Ovary (tissue), 9 donors: Measurements from ENCODE around the gene NAV2. TPM values are rescaled to one million over a fixed set of nuclear protein-coding genes. Genes with fewer than 3 reads are reported as not detected.

Experiments used
- DNase-seq, 5 donors: peaks; one replicate each; pipeline ENCODE4 v3.0.0-alpha.2; 2019 to 2020
- H3K27ac ChIP-seq, 2 donors: fragments of 200-600 bp; one replicate each; pipeline versions ENCODE4 v1.5.1 to v1.8.0; 2019 to 2022
- H3K27me3 ChIP-seq: fragments of 200-600 bp; one replicate; pipeline ENCODE4 v1.8.0; 2022
- H3K36me3 ChIP-seq: fragments of 200-600 bp; sonication (generic); one replicate; pipeline ENCODE4 v1.5.1; 2019
- H3K4me1 ChIP-seq: one replicate; pipeline ENCODE4 v1.8.1; 2013; ENCODE audit warnings: mild to moderate bottlenecking, moderate library complexity; ENCODE audit not compliant: insufficient read depth
- H3K4me3 ChIP-seq: fragments of 200-600 bp; sonication (generic); one replicate; pipeline ENCODE4 v1.5.1; 2017
- H3K9me3 ChIP-seq, 2 donors: fragments of 200-600 bp in 1 of 2; sonication (generic) in 1 of 2; one replicate each; pipeline versions ENCODE4 v1.5.1 to v1.8.1; 2013 to 2019; ENCODE audit warnings: mild to moderate bottlenecking in 1 of 2, moderate library complexity in 1 of 2
- EP300 ChIP-seq: sonication (generic); formaldehyde crosslinking; IDR thresholded peaks from one replicate; pipeline ENCODE4 v1.6.1; 2017; ENCODE audit warnings: antibody characterized with exemption
- POLR2A ChIP-seq: fragments of 450-650 bp; IDR thresholded peaks from one replicate; pipeline ENCODE4 v1.6.1; 2017; ENCODE audit warnings: antibody characterized with exemption, mild to moderate bottlenecking, moderate library complexity
- WGBS, 3 donors: extraction: QIAGEN DNeasy Blood & Tissue Kit in 1 of 3; methylation state at CpG; one replicate each; pipeline versions ENCODE4 v1.1.5 to v1.1.7; 2013 to 2017; 5-methylcytosine and 5-hydroxymethylcytosine counted together
- intact Hi-C, 4 donors: fragments of 100-400 bp; cut with DNase I; formaldehyde crosslinking; loops; one replicate each; pipeline versions ENCODE4 v1.11.0 to v1.15.1; 2022 to 2023
- polyA plus RNA-seq, 2 donors: library from polyadenylated mRNA; stranded (reverse); fragments of 200-250 nt in 1 of 2; fragments of 350-450 nt in 1 of 2; fragmentation: Illumina TruSeq in 1 of 2; extraction: RNeasy Lipid Tissue Mini Kit (QIAGEN cat#74804) in 1 of 2; gene quantifications; one replicate each; pipeline ENCODE4 v1.2.3, GENCODE V29; 2013 to 2014
- total RNA-seq, 7 donors: library from RNA; depleted of rRNA in 2 of 7; stranded (reverse); fragments of >200 nt in 2 of 7; fragmentation: NEBNext Ultra II Directional in 3 of 7; extraction: Animal tissue kit (Norgen Biotek cat#: 25700) in 3 of 7; gene quantifications; one replicate each; pipeline versions ENCODE4 v1.1.0 to v1.2.4, GENCODE V29; 2016 to 2023
- TF ChIP-seq, protein P1 (sequence below), 3 donors: fragments of 450-650 bp in 2 of 3; fragments of 200-600 bp in 1 of 3; IDR thresholded peaks; one replicate each; pipeline versions ENCODE4 v1.5.1 to v1.8.0; 2016 to 2022; ENCODE audit warnings: antibody characterized with exemption in 3 of 3, mild to moderate bottlenecking in 1 of 3
- donor health status: DM: no; HTN: no; CAD: no; lungs with moderate emphysema.
- donor health status: DM: no; HTN: no; CAD: no.
- donor health status: Bipolar disorder and iron deficiency.
- donor health status: DM: yes; HTN: yes; CAD: no.
- donor health status: DM: no; HTN: no; CAD: no.
- donor health status: DM: yes; HTN: yes; CAD: no.

NAV2 gene
- total and polyA plus RNA-seq, 9 donors, result 2.9 to 14.1 (median 7.8) TPM

DNA sequence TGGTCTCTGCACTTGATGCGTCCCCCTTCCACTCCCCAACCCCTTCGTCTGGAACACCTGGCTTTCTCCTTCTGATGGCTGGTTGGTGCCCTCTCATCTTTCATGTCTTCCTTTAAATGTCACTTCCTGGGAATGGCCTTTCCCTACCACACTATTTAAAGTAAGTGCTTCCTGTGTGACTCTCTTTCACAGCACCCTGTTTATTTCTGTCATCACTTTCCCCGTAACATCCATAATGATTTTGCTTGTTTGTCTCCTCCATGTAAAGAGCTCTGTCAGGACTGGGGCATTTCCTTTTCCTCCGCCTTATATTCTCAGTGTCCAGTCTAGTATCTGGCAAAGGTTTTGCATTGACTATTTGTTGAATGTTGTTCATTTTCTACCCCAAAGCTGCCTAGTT lies 304.7 kb downstream of the NAV2 start:
- Histone ChIP-seq H3K27me3 (no peaks in the 10 kb centered on the region), H3K27ac (no peak overlapping the region), H3K4me1 (peaks cover 3% of the 10 kb centered on the region), H3K36me3 (no peaks in the 10 kb centered on the region), H3K9me3 (no peaks in the 10 kb centered on the region), H3K4me3 (no peak overlapping the region)
- intact Hi-C loops, result no loop called here
- DNase-seq, result no peak
- no peak for TF ChIP-seq POLR2A
- TF ChIP-seq, protein P1, sequence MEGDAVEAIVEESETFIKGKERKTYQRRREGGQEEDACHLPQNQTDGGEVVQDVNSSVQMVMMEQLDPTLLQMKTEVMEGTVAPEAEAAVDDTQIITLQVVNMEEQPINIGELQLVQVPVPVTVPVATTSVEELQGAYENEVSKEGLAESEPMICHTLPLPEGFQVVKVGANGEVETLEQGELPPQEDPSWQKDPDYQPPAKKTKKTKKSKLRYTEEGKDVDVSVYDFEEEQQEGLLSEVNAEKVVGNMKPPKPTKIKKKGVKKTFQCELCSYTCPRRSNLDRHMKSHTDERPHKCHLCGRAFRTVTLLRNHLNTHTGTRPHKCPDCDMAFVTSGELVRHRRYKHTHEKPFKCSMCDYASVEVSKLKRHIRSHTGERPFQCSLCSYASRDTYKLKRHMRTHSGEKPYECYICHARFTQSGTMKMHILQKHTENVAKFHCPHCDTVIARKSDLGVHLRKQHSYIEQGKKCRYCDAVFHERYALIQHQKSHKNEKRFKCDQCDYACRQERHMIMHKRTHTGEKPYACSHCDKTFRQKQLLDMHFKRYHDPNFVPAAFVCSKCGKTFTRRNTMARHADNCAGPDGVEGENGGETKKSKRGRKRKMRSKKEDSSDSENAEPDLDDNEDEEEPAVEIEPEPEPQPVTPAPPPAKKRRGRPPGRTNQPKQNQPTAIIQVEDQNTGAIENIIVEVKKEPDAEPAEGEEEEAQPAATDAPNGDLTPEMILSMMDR (IDR thresholded peaks at IDR 0.05), result no peak
- TF ChIP-seq EP300, result no peak
- WGBS, 3 donors, result 91 to 95% (median 95%) methylated on average over 4 of the region's 4 CpGs

DNA sequence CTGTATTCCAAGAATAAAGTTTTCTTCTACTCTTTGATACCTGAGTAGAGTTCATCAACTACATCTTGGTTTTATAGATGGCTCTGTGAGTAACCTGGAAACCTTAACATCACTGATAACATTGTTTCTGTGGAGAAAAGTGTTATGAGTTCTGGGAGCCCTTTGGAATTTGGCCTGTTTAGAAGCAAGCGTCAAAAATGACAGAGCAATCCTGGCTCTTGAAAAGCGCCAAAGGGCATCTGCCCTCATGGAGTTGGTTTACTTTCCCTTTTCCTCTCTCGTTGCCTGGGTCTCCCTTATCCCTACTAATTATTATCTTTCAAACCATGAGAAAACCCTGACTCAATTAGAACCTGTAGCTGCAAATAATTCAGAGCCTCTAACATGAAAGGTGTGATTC lies 307.6 kb downstream of the NAV2 start:
- TF ChIP-seq POLR2A, result no peak
- TF ChIP-seq EP300, result no peak
- TF ChIP-seq, protein P1 (IDR thresholded peaks at IDR 0.05), result no peak
- intact Hi-C loops, result no loop called here
- Histone ChIP-seq H3K4me1 (peaks cover 9% of the 10 kb centered on the region), H3K27ac (no peak overlapping the region), H3K4me3 (no peak overlapping the region), H3K27me3 (no peaks in the 10 kb centered on the region), H3K36me3 (no peaks in the 10 kb centered on the region), H3K9me3 (no peaks in the 10 kb centered on the region)
- WGBS, 3 donors, result 52 to 80% (median 74%) methylated on average over 3 of the region's 3 CpGs
- DNase-seq, result no peak

DNA sequence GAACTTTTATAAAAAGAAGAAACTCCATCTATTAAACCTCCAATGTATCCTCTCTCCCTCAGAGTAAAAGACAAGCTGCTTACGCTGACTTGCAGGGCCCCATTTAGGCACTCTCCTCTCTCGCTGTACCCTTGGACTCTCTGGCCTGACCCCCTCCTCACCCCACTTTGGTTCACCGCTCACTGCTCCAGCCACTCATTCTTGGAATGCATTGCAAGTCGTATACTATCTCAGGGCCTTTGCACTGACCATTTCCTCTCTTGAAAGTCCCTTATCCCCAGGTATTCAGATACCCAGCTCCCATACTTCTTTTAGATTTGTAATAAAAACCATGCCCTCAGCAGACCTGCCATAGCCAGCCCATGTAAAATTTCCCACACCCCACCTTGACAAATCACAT lies 308.1 kb downstream of the NAV2 start:
- Histone ChIP-seq H3K9me3 (no peaks in the 10 kb centered on the region), H3K27ac (no peak overlapping the region), H3K4me3 (no peak overlapping the region), H3K27me3 (no peaks in the 10 kb centered on the region), H3K4me1 (peaks cover 8% of the 10 kb centered on the region), H3K36me3 (no peaks in the 10 kb centered on the region)
- 90 to 93% (median 92%) methylated on average over 4 of the region's 4 CpGs for WGBS, 3 donors
- TF ChIP-seq POLR2A (no peak), EP300 (no peak)
- TF ChIP-seq, protein P1 (IDR thresholded peaks at IDR 0.05), result no peak
- DNase-seq, result no peak
- intact Hi-C loops, result no loop called here

DNA sequence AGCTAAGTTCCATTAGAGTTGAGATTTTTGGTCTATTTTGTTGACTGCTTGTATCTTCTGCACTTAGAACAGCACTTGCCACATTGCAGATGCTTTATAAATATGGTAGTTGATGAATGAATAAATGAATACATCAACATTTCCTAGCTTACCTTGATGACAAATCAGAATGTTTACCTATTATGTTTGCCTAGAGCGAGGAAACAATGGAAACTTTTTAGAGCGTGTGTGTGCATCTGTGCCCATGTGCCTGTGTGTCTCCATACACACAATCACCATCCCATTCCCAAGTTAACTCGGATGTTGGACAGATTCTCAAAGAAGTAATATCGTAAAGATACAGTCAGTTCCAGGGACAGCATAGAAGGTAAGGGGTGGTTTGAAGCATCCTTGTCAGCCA lies 308.6 kb downstream of the NAV2 start:
- Histone ChIP-seq H3K4me1 (peaks cover 8% of the 10 kb centered on the region), H3K4me3 (no peak overlapping the region), H3K9me3 (no peaks in the 10 kb centered on the region), H3K27ac (no peak overlapping the region), H3K36me3 (no peaks in the 10 kb centered on the region), H3K27me3 (no peaks in the 10 kb centered on the region)
- no peak for DNase-seq
- TF ChIP-seq, protein P1 (IDR thresholded peaks at IDR 0.05), result no peak
- intact Hi-C loops, result no loop called here
- 86 to 92% (median 91%) methylated on average over 4 of the region's 4 CpGs for WGBS, 3 donors
